ENCODE measurements around the gene ACYP2.
"Not testable (repeated sequence)": the region's sequence is repeated elsewhere in the genome, so short reads cannot be mapped to it uniquely, and the experiment has no call there.

ACYP2 gene

DNA sequence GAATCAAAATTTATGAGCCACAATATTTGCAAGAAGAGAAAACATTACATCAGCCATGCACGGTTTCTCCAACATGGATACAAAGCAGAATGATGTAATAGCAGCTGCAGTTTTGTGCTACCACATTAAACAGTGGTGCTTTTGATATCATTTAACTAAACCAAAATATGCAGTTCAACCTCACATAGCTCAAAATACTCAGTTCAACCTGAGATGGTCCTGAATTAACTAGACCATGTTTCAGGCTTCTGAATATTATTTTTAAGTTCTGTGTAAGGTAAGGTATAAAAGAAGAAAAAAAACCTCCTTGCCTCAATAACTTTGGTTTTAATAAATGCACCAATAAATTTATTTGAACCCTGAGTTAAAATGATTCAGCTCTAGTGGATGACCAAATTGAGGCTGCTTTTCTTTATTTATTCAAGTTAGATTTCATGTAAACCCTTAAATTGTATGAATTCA, 159.4 kb downstream of the ACYP2 start:
- peak in 1 of 5 donors; percentile 49 for DNase-seq

DNA sequence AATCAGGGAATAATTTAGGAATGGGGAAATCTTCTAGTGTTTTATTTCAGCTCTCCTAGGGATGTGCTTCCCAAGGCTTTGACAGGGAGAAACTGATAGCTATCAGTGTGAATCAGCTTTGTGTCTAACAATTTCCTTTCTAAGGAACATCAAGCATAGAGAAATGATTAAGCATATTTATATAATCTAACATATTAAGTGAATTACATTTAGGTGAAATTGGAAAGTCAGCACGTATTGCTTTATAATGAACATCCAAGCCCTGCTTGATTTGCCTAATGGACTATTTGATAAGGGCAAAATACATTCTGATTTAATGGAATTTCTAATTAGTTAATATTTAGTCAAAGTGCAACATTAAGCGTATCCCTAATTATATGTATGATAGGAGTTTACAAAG, 160.1 kb downstream of the ACYP2 start:
- DNase-seq, result no peak

DNA sequence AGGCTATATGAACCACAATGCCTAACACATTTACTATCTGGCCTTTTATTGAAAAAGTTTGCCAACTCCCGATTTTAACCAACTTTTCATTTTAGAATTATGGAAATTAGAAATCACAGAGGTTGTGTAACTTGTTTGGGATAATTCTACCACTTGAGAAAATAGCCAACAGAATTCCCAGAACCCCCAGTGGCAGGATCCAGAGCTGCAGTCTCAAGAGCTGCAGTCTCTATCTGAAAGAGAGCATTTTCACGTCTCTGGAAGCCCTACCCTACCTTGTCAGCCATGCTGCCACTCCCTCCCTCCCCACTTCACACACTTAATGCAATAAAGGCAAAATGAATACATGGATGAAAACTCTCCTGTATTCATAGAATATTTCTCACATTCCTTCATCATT, 164.0 kb downstream of the ACYP2 start:
- no peak for DNase-seq

DNA sequence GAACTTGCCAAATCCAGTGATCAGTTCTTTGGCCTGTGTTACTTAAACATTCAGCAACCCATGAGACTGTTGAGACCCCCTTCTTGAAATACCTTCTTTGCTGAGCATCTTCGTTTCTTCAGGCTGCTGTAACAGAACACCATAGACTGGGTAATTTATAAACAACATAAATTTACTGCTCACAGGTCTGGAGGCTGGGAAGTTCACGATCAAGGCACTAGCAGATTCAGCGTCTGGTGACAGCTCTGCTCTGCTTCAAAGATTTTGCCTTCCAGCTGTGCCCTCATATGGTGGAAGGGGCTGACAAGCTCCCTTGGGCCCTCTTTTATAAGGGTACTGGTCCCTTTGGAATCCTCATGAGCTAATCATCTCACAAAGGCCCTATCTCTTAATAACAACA, 169.4 kb downstream of the ACYP2 start:
- DNase-seq, result no peak

DNA sequence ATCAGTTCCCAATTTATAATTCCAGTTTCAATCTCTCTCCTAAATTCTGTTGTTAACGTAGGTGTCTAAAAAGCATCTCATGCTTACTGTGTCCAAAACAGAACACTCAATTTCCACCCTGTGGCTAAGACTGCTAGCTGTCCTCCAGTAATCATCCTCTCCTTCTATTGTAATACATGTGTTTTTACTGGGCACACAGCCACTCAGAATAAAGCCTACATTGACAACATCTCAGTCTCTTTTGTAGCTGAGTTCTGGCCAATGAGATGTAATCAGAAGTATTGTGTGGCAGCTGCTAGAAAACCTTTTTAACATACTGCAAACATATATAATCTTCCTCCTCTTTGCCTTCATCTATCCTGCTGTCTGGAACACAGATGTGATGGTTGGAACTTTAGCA, 170.0 kb downstream of the ACYP2 start:
- no peak for DNase-seq

DNA sequence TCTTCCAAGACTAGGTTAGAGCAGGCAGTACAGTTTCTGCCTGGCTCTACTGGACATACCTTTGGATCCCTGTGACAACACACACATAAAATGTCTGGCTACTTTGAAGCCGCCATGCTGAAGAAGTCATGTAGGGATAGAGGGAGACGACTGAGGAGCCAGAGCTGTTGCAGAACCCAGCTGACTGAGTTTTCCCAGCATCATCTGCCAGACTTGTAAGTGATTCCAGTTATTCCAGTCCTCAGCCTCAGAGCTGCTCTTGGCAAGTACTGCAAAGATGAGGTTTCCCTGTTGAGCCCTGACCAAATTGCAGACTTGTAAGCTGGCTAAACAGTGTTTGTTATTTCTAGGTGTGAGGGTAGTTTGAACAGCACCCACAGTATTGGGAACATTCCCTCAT, 172.1 kb downstream of the ACYP2 start:
- DNase-seq, result no peak

DNA sequence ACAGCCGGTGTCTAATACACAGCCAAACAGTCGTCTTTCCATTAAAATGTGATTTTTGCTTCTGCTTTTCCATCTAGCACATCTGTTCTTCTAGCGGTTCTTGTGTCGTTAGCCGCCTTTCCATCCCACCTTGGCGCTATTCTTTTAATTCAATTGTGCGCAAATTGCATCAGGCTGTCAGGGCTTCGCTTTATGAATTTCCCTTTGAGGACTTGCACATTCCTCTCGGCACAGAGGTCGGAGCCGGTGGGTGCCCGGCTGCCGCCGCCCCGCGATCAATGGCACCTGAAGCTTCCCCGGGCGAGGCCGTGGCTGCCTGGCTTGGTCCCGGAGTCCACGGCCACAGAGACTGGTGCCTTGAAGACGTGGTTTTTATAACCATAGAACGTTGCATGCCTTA, 174.5 kb downstream of the ACYP2 start:
- DNase-seq, result no peak

DNA sequence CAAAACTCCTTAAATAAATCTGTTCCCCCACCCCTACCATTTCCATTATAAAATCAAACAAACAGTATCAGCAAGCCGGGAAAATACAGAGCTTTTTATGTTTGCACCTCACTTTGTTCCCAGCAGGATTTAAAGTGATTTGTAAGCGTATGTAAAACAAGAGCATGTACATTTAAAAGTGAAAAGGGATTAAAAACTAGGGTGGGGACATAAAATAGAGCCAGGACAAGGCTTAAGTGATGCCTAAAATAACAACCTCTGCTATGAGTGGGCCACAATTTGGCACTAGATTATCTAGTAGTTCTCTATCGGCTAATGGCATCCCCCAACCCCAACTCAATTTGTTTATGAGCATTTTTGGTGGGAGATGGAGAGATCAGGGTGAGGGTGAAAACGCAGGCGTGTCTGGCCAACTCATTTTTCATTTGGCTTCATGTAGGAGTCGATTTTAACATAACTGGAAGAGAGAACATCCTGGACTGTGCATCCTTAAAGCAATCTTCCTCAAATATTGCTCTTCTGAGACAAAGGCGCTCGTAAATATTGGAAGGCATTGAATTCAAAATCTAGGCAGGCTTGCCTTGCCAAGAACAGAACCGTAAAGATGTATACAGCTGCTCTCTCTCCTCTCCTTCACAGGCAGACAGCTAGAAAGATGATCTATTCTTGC, 175.1 kb downstream of the ACYP2 start:
- no peak for DNase-seq

DNA sequence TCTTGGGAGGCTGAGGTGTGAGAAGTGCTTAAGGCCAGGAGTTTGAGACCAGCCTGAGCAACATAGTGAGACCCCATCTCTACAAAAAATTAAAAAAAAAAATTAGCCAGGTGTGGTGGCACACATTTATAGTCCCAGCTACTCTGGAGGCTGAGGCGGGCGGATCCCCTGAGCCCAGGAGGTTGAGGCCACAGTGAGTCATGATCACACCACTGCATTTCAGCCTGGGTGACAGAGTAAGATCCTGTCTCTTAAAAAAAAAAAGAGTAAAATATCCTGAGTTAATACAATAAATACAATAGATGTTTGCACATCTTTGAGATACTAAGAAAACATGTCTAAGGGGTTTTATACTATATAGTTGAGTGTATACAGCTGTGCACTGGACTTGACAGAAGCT, 179.2 kb downstream of the ACYP2 start:
- DNase-seq, result not testable (repeated sequence)

DNA sequence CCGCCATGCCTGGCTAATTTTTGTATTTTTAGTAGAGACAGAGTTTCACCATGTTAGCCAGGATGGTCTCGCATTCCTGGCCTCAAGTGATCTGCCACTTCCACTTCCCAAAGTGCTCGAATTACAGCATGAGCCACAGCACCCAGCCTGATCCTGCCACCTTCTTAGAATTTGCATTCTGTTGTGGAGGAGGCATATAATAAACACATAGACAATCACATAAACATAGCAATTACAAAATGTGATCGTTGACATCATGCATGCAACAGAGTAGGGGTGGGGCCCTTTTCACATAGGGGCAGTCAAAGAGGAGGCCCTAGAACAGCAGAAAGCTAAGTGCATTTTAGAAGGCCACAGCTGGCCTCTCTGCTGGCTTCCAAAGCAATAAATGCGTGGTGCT, 180.5 kb downstream of the ACYP2 start:
- DNase-seq, result no peak

DNA sequence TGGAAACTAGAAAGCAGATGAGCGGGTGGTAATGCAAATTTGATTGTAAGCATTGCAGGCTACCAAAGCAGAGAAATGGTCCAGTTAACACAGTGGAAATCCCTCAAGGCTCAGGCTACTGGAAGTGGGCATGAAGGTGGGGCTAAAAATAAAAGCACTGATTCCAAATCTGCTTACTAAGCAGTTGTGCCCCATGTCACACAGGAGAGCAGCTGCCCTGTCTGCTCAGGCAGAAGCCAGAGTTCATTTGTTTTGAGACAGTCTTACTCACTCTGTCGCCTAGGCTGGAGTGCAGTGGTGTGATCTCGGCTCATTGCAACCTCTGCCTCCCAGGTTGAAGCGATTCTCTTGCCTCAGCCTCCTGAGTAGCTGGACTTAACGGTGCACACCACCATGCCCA, 183.1 kb downstream of the ACYP2 start:
- DNase-seq, result no peak

DNA sequence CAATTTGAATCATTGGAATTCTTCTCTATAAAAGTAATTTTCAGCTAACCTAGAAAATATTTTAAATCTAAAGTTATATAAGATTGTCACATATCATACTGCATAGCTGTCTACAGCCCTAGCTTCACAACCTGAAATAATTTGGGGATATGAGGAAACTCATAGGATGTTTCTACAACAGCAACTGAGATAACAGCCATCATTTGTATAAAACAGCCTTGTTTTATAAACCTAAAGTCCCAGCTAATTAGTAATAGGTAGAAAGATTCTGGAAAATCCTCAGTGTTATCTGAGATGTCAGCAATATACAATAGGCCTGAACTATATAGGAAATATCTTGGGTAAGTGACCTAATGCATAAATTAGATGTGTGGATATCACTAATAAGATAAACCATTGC, 188.2 kb downstream of the ACYP2 start:
- no peak for DNase-seq

DNA sequence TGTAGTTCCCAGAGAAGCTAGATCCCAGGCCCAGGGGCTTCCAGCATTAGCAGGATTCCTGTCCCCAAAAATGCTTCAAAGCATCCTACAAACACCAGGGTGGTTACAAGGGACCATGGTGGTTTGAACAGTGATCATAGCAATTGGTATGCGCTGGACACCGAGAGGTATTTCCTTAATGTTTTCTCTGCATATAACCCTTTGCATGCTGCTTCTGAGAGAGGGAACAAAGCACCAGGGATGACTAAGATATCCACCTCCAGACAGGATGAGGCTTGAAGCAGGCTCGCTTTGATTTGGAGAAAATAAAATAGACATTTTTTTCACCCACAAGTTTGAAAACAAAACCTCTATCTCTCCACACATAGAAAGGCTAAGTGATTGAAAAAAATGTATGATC, 191.1 kb downstream of the ACYP2 start:
- no peak for DNase-seq

DNA sequence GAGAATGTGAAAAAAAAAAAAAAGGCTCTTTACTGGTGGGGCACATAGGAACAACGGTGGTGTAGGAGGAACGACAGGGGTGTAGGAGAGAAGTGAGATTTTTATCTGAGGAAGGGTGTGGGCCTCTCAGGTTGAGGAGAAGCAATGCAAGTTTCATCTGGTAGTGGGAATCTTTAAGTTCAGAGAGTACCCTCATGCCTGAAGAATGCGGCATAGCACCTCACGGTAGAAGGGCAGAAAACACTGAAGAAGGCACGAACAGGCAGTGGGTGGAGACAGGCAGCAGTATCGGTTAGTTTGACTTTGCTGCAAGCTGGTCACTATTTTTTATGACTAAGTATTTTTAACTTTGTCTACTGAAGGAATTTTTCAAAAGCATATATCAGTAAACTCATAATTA, 192.8 kb downstream of the ACYP2 start:
- no peak for DNase-seq

DNA sequence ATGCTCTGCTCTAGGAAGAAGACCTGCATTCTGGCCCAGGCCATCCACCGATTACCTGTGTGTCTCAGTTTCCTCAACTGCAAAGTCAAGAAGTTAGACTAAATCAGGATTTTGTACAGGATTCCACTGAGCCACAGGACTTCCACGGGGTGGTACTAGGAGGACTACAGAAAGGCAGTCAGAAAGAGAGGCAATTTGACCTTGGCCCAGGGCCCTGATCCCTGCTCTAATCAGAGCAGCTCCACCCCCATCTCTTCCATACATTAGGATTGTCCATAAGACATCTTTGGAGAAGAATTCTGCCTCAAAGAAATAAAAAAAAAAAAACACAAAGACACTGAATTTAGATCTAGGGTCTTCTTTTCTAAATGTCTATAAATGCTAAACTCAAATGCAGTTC, 193.4 kb downstream of the ACYP2 start:
- DNase-seq, result no peak

DNA sequence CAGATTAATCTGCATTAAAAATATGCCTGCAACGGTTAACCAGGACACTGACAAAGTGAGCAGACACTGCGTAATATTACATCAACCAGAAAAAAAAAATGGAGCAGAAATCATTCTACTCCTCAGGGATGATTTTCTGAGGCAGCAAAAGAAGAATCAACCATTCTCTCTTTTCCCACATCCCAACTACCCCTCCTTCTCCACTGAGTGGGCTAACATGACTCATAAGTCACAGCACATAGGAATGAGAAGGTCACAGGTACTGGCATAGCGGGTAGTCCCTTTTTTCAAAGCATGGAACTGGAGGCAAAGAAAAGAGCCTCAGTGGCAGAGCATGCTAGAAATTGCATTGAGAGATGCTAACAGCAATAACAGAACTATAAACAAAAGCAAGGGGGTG, 194.9 kb downstream of the ACYP2 start:
- DNase-seq, result no peak

DNA sequence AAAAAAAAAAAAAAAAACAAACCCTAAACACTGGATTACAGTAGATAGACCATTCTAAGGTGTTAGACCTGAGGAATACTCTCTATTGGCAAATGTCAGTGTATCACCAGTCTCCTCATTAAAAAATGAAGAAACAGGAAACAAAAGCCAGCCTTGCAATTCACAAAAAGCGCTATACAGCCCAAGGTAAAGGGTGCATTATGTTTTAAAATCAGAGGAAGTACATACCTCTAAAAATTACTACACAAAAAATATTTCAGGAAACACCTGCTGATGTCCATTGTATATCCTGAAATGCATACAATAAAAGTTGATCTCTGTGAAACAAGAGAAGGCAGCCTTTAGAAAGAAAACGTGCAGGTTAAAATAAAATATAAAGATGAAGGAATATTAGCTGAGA, 195.5 kb downstream of the ACYP2 start:
- no peak for DNase-seq

DNA sequence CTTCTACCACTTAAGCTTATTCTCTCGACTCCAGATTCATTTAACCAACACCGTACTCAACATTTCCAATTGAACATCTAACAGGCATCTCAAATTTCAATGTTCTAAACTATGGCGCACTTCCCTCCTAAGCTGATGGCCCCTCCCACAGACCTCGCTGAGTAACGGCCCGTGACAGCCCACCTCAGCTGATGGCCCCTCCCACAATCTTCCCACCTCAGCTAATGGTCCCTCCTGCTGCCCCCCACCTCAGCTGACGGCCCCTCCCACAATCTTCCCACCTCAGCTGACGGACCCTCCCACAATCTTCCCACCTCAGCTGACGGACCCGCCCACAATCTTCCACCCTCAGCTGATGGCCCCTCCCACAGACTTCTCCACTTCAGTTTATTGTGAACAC, 197.7 kb downstream of the ACYP2 start:
- DNase-seq, result no peak

DNA sequence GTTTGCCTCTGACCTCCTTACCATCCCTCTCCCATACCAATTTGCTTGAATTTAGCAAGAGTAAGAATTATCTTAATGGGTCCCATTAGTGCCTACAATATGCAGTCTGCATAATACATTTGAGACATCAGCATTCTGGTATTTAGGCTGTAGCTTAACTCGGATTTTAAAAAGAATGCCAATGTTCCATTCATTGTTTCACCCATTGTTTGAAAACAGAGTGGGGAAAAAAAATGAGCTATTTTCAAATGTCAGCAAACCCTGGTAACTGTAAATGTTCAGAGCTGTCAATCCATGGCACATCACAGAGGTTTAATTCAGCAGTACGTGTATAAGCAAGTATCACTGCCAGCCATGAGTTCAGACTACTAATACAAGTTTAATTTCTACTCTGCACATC, 202.6 kb downstream of the ACYP2 start:
- no peak for DNase-seq

DNA sequence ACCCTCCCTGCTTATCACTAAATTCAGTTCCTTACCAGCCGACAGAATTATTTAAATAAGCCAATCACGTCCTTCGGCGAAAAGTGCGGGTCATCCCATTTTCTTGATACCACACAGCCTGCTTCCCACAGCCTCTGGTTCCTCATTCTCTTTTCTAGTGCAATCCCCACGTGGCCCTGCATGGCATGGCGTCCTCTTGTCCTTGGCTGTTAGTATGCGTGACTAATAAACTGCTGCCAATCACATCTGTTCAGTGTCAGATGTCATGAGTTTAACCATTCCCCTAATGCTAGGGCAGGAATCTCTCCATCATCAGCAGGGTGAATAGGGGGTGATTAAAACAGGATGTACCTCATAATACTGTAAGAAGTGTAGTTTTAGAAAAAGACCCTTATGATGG, 203.4 kb downstream of the ACYP2 start:
- DNase-seq, result no peak

DNA sequence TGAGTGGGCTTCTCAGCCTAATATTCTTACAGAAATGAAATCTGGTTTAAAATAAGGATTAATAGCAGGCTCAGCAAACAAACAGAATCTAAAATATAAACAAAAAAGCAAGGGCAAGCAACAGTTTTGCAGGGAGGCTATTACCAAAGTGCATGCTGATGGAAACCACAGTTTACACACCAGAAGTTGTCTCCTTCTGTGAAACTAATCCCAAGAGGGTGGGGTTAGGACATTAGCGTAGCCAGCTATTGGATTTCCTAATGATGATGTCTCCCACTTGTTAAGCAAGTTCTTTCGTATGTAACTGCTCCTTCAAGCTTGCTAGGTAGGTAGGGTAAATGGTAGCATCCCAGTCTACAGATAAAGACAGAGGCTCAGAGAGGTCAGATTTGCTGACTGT, 205.6 kb downstream of the ACYP2 start:
- no peak for DNase-seq

DNA sequence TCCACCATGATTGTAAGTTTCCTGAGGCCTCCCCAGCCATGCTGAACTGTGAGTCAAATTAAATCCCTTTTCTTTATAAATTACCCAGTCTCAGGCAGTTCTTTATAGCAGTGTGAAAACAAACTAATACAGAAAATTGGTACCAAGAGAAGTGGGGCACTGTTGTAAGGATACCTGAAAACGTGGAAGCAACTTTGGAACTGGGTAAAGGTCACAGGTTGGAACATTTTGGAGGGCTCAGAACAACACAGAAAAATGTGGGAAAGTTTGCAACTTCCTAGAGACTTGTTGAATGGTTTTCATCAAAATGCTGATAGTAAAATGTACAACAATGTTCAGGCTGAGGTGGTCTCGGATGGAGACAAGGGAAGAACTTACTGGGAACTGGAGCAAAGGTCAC, 209.1 kb downstream of the ACYP2 start:
- not testable (repeated sequence) for DNase-seq

DNA sequence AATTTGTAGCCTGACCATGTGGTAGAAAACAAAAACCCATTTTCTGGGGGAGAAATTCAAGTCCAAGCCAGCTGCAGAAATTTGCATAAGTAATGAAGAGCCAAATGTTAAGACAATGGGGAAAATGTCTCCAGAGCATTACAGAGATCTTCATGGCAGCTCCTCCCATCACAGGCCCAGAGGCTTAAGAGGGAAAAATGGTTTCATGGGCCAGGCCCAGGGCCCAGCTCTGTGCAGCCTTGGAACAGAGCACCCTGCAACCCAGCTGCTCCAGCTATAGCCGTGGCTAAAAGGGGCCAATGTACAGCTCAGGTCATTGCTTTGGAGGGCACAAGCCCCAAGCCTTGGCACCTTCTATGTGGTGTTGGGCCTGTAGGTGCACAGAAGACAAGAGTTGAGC, 209.7 kb downstream of the ACYP2 start:
- no peak for DNase-seq

DNA sequence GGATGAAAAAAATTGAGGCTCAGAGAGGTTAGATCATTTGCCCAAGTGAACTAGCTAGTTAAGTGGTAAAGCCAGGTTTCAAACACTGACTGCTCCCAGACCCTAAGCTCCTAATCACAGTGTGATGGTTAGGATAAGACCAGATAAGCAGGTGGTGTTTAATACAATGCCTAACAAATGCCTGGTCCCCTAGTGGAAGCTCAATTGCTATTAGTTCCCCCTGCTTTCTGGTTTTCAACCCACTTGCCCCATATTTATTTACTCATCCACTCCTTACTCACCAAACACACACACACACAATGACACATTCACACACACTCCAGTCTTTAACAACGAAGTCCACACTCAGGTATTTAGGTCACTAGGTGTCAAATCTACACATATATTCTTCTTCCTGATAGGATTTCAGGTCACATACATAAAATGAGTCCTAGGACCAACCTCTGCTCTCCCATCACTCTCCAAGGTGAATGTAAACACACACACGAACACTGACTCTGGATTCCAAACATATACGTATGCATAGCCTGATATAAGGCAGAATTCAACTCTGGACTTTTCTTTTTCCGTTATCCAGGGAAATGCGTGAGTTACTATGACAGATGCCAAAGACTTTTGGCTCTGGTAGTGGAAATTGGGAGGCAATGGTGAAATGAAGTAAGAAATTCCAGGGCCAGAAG, 214.2 kb downstream of the ACYP2 start:
- DNase-seq, result no peak

All from T-helper 1 cell (primary cell).